T-cell (primary cell): ENCODE measurements around the gene ATP2B2. TPM values are rescaled to one million over a fixed set of nuclear protein-coding genes. Genes with fewer than 3 reads are reported as not detected.

ENCODE experiments used
- ATAC-seq, 4 experiments: fragments of 200-7000 bp in 3 of 4; fragments of 150-1000 bp in 1 of 4; cut with Tn5 transposase; replicated peaks in 1 of 4; 1 replicate in 3 of 4; 2 replicates in 1 of 4; pipeline ENCODE4 v1.10.0; 2021; ENCODE audit warnings: moderate library complexity in 3 of 4, mild to moderate bottlenecking in 2 of 4, moderate number of reproducible peaks in 1 of 4
- CTCF ChIA-PET, 2 donors: fragments of 300-600 bp; sonication (Branson Sonifier 250); formaldehyde crosslinking; loops; one replicate each; lab custom pipeline; 2022; ENCODE audit warnings: antibody characterized with exemption in 2 of 2; lab: Charles Lee
- POLR2A ChIA-PET, 2 donors: fragments of 300-600 bp; sonication (Branson Sonifier 250); formaldehyde crosslinking; loops; one replicate each; lab custom pipeline; 2022; ENCODE audit warnings: antibody characterized with exemption in 2 of 2; lab: Charles Lee
- DNase-seq, 35 experiments: peaks; one replicate each; pipeline versions ENCODE4 v3.0.0 to v3.0.0-alpha.2; 2013 to 2023
- H3K27ac ChIP-seq: one replicate; pipeline ENCODE4 v1.5.1; 2013; ENCODE audit warnings: low read length
- H3K27me3 ChIP-seq, 2 experiments: replicated peaks in 1 of 2; 1 replicate in 1 of 2; 2 replicates in 1 of 2; pipeline versions ENCODE4 v1.6.1 to v1.7.0; 2013; ENCODE audit warnings: low read length in 1 of 2, mixed read lengths in 1 of 2; ENCODE audit not compliant: control insufficient read depth in 2 of 2, insufficient read depth in 2 of 2; ENCODE audit errors: extremely low read depth in 1 of 2
- H3K36me3 ChIP-seq, 2 donors: 1 replicate in 1 of 2; 2 replicates in 1 of 2; pipeline versions ENCODE4 v1.6.1 to v1.7.0; 2013; ENCODE audit warnings: low read length in 1 of 2; ENCODE audit not compliant: control insufficient read depth in 2 of 2, insufficient read depth in 1 of 2; ENCODE audit errors: extremely low read depth in 1 of 2
- H3K4me1 ChIP-seq, 2 experiments: 1 replicate in 1 of 2; 2 replicates in 1 of 2; pipeline versions ENCODE4 v1.6.1 to v1.7.0; 2013; ENCODE audit warnings: low read length in 2 of 2, mixed read lengths in 1 of 2; ENCODE audit not compliant: insufficient read depth in 2 of 2, control insufficient read depth in 1 of 2; ENCODE audit errors: extremely low read depth in 1 of 2
- H3K4me3 ChIP-seq, 2 donors: 1 replicate in 1 of 2; 2 replicates in 1 of 2; pipeline versions ENCODE4 v1.5.1 to v1.7.0; 2013; ENCODE audit warnings: mild to moderate bottlenecking in 2 of 2, low read length in 1 of 2, moderate library complexity in 1 of 2; ENCODE audit not compliant: control insufficient read depth in 1 of 2; ENCODE audit errors: extremely low read depth in 1 of 2
- H3K9me3 ChIP-seq: 2 replicates; pipeline ENCODE4 v1.7.0; 2013
- H3K27ac Mint-ChIP-seq, 2 donors: one replicate each; pipeline ENCODE4 v1.8.0; 2020 to 2021; ENCODE audit warnings: mild to moderate bottlenecking in 2 of 2, mixed read lengths in 2 of 2
- H3K27me3 Mint-ChIP-seq, 2 donors: one replicate each; pipeline ENCODE4 v1.8.0; 2021 to 2022; ENCODE audit warnings: mixed read lengths in 2 of 2
- H3K36me3 Mint-ChIP-seq: one replicate; pipeline ENCODE4 v1.8.0; 2021; ENCODE audit warnings: mixed read lengths
- H3K4me1 Mint-ChIP-seq, 3 donors: one replicate each; pipeline ENCODE4 v1.8.0; 2020 to 2022; ENCODE audit warnings: mixed read lengths in 3 of 3, mild to moderate bottlenecking in 1 of 3
- H3K4me3 Mint-ChIP-seq, 3 donors: one replicate each; pipeline ENCODE4 v1.8.0; 2020 to 2022; ENCODE audit warnings: mild to moderate bottlenecking in 3 of 3, mixed read lengths in 3 of 3, moderate library complexity in 3 of 3
- H3K9me3 Mint-ChIP-seq, 3 donors: one replicate each; pipeline ENCODE4 v1.8.0; 2020 to 2022; ENCODE audit warnings: mixed read lengths in 3 of 3
- WGBS: methylation state at CpG from one replicate; pipeline ENCODE4 v1.1.5; 2013; ENCODE audit warnings: missing lambda C conversion rate; ENCODE audit not compliant: insufficient coverage; 5-methylcytosine and 5-hydroxymethylcytosine counted together
- total RNA-seq, 35 experiments: library from RNA in 6 of 35; stranded (reverse) in 6 of 35; fragments of 120-200 nt in 1 of 35; gene quantifications; one replicate each; pipeline versions ENCODE4 v1.2.1 to v1.2.4 and lab custom pipeline; 2013 to 2026

ATP2B2 gene
- total RNA-seq, 5 donors from 2014 or later (not counting 1 experiment from before 2014, with no cell fraction given) = not detected

DNA sequence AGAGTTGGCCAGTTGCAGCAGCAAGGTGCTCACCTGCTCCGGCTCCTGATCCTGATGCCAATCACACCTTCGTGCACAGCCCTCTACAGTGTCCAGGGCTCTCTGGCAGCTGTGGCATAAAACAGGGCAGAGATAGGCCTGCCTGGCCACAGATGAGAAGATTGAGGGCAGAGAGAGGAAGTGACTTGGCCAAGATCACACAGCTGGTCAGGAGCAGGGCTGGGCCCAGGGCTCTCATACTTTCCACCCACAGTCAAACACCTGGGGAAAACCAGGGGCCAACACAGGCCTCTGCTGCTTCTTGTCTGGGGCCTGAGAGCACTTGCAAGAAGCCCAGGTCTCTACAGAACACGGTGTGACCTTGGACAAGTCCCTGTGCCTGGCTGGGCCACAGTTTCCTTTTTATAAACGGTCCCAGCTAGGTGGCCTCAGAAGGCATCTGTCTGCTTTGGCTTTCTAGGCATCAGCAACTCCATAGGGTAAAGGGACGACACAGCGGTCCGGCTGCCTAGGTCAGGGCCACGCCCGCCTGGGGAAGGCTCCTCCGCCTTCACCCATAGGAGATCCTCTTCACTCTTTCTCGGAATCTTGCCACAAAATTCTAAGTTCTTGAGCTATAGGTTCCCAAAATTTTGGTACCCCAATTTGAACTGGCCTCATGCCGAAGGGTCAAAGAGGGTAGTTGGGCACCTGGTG is 3.1 kb downstream of the ATP2B2 start:
- no peaks in the 10 kb centered on the region for H3K9me3 Mint-ChIP-seq
- no peaks in the 10 kb centered on the region for H3K36me3 Mint-ChIP-seq
- H3K9me3 ChIP-seq = no peaks in the 10 kb centered on the region
- peaks cover 0 to 70% of the 10 kb centered on the region in 2 experiments for H3K27me3 ChIP-seq
- no peak overlapping the region for H3K4me3 Mint-ChIP-seq
- peaks cover 9 to 22% of the 10 kb centered on the region in 2 donors for H3K27me3 Mint-ChIP-seq
- H3K4me3 ChIP-seq = no peak overlapping the region
- H3K27ac ChIP-seq = no peak overlapping the region
- DNase-seq = no peak
- H3K27ac Mint-ChIP-seq = no peak overlapping the region
- no peak for ATAC-seq
- H3K4me1 ChIP-seq = peaks cover 0 to 11% of the 10 kb centered on the region in 2 experiments
- H3K36me3 ChIP-seq = no peaks in the 10 kb centered on the region
- 78% methylated on average over 6 of the region's 12 CpGs for WGBS
- ChIA-PET POLR2A (no interaction called here), CTCF (no interaction called here)
- peaks cover 4 to 7% (median 5%) of the 10 kb centered on the region in 3 donors for H3K4me1 Mint-ChIP-seq

DNA sequence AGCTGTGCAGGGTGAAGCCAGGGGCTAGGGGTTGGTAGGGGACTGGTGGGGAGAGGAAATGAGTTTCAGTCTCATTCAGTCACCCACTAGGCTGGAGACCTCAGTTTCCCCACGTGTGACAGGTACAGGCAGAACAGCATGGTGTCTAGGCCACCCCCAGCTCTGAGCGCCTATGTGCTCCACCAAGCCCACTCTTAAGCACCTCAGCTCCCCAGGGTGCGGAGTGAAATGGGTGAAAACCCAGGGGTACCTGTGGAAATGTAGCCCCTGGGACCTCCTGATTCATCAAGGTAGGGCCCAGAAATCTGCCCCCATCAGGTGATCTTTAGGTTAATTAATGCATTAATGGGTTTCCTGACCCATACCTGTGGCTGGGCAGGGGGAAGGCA is 3.7 kb downstream of the ATP2B2 start:
- H3K4me3 ChIP-seq = no peak overlapping the region
- H3K27ac ChIP-seq = no peak overlapping the region
- H3K36me3 Mint-ChIP-seq = no peaks in the 10 kb centered on the region
- peaks cover 4 to 7% (median 5%) of the 10 kb centered on the region in 3 donors for H3K4me1 Mint-ChIP-seq
- peaks cover 0 to 63% of the 10 kb centered on the region in 2 experiments for H3K27me3 ChIP-seq
- H3K27me3 Mint-ChIP-seq = peaks cover 9 to 22% of the 10 kb centered on the region in 2 donors
- no peaks in the 10 kb centered on the region for H3K9me3 Mint-ChIP-seq
- no peaks in the 10 kb centered on the region for H3K9me3 ChIP-seq
- POLR2A ChIA-PET = no interaction called here
- no peaks in the 10 kb centered on the region for H3K36me3 ChIP-seq
- no peak overlapping the region for H3K4me3 Mint-ChIP-seq
- DNase-seq (no peak), ATAC-seq (no peak)
- H3K27ac Mint-ChIP-seq = no peak overlapping the region
- 0% methylated on average over 1 of the region's 3 CpGs for WGBS
- CTCF ChIA-PET = no interaction called here
- H3K4me1 ChIP-seq = peaks cover 0 to 11% of the 10 kb centered on the region in 2 experiments

DNA sequence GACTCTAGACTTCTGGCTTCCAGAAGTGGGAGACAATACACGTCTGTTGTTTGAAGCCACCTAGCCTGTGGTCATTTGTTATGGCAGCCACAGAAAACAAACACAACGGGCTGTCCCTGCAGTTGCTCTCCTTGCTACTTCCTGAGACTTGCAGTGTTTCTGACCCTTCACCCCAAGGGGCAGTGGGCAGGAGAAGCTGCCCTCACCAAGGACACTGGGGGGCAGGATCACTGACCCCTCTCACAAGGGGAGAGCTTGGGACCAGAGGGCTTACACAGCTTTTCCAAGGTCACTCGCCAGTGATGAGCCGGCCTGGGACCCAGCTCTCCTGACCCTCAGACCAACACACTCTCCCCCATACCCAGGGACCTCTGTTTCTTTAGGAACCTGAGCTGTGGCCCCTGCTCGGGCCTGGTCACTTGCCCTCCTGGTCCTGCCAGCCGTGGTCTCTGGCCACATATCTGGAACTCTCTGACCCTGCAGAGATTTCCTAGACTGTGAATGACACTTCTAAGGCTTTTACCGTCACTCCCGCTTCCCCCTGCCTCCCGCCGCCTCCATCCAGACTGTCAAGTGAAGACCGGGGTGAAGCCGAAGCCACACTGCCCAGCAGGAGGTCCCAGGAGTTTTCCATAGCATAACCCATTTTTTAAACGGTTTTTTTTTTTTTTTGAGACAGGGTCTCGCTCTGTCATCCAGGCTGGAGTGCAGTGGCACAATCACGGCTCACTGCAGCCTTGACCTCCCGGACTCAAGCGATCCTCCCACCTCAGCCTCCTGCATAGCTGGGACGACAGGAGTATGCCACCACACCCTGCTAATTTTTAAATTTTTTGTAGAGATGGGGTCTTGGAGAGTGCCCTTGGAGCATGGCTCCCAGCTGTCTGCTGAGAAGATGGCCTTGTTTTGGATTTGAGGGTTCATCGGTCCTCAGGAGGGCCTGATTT is 4.4 kb downstream of the ATP2B2 start:
- H3K36me3 Mint-ChIP-seq = no peaks in the 10 kb centered on the region
- ATAC-seq = no peak
- H3K4me3 Mint-ChIP-seq = no peak overlapping the region
- POLR2A ChIA-PET = no interaction called here
- H3K27ac ChIP-seq = no peak overlapping the region
- H3K9me3 ChIP-seq = no peaks in the 10 kb centered on the region
- peaks cover 0 to 60% of the 10 kb centered on the region in 2 experiments for H3K27me3 ChIP-seq
- H3K4me1 Mint-ChIP-seq = peaks cover 4 to 7% (median 5%) of the 10 kb centered on the region in 3 donors
- H3K4me3 ChIP-seq = no peak overlapping the region
- no peak overlapping the region for H3K27ac Mint-ChIP-seq
- DNase-seq = no peak
- H3K4me1 ChIP-seq = peaks cover 0 to 11% of the 10 kb centered on the region in 2 experiments
- H3K36me3 ChIP-seq = no peaks in the 10 kb centered on the region
- no peaks in the 10 kb centered on the region for H3K9me3 Mint-ChIP-seq
- H3K27me3 Mint-ChIP-seq = peaks cover 9 to 19% of the 10 kb centered on the region in 2 donors
- WGBS = 78% methylated on average over 10 of the region's 19 CpGs
- CTCF ChIA-PET = no interaction called here

GRCh38 chr3:10498271-10498670 is 7.1 kb downstream of the ATP2B2 start:
- Mint-ChIP-seq H3K4me1 (peaks cover 0 to 5% (median 2%) of the 10 kb centered on the region in 3 donors), H3K4me3 (no peak overlapping the region), H3K9me3 (no peaks in the 10 kb centered on the region), H3K36me3 (no peaks in the 10 kb centered on the region), H3K27ac (no peak overlapping the region), H3K27me3 (peaks cover 4 to 7% of the 10 kb centered on the region in 2 donors)
- Histone ChIP-seq H3K27ac (no peak overlapping the region), H3K4me3 (no peak overlapping the region), H3K36me3 (no peaks in the 10 kb centered on the region), H3K27me3 (peaks cover 0 to 41% of the 10 kb centered on the region in 2 experiments), H3K9me3 (no peaks in the 10 kb centered on the region), H3K4me1 (no peaks in the 10 kb centered on the region)
- ChIA-PET CTCF (no interaction called here), POLR2A (no interaction called here)
- 90% methylated on average over 11 of the region's 11 CpGs for WGBS
- DNase-seq (no peak), ATAC-seq (no peak)

- ChIA-PET POLR2A (no interaction called here), CTCF (no interaction called here)
- Histone ChIP-seq H3K4me3 (no peak overlapping the region), H3K4me1 (no peaks in the 10 kb centered on the region), H3K9me3 (no peaks in the 10 kb centered on the region), H3K27ac (no peak overlapping the region), H3K27me3 (peaks cover 0 to 36% of the 10 kb centered on the region in 2 experiments), H3K36me3 (no peaks in the 10 kb centered on the region)
- Mint-ChIP-seq H3K27me3 (peaks cover 4 to 7% of the 10 kb centered on the region in 2 donors), H3K27ac (no peak overlapping the region), H3K4me1 (peaks cover 0 to 5% (median 2%) of the 10 kb centered on the region in 3 donors), H3K9me3 (no peaks in the 10 kb centered on the region), H3K36me3 (no peaks in the 10 kb centered on the region), H3K4me3 (no peak overlapping the region)
- 64% methylated on average over 4 of the region's 4 CpGs for WGBS
- DNase-seq (no peak), ATAC-seq (no peak)
Measured at GRCh38 chr3:10497439-10497838, 7.9 kb downstream of the ATP2B2 start.

GRCh38 chr3:10496121-10496863 is 9.1 kb downstream of the ATP2B2 start:
- Mint-ChIP-seq H3K27me3 (peaks cover 2 to 4% of the 10 kb centered on the region in 2 donors), H3K9me3 (no peaks in the 10 kb centered on the region), H3K4me3 (no peak overlapping the region), H3K4me1 (peaks cover 0 to 5% (median 2%) of the 10 kb centered on the region in 3 donors), H3K36me3 (no peaks in the 10 kb centered on the region), H3K27ac (no peak overlapping the region)
- no peaks in the 10 kb centered on the region for H3K9me3 ChIP-seq
- H3K4me1 ChIP-seq = no peaks in the 10 kb centered on the region
- ChIA-PET POLR2A (no interaction called here), CTCF (interaction anchor here in 1 of 2 donors (0.6 kb wide), 1 partner anchor 47 kb away, joined by 3 read pairs; no protein-coding TSS in a partner anchor)
- no peaks in the 10 kb centered on the region for H3K36me3 ChIP-seq
- H3K4me3 ChIP-seq = no peak overlapping the region
- peaks cover 0 to 28% of the 10 kb centered on the region in 2 experiments for H3K27me3 ChIP-seq
- DNase-seq (no peak), ATAC-seq (no peak)
- H3K27ac ChIP-seq = no peak overlapping the region
- WGBS = 68% methylated on average over 8 of the region's 11 CpGs
